Type B pancreatic cell (in vitro differentiated cells): ENCODE data around the gene RPTOR. TPM values are rescaled to one million over a fixed set of nuclear protein-coding genes. Genes with fewer than 3 reads are reported as not detected.

ENCODE experiments used
- DNase-seq: peaks from one replicate; pipeline ENCODE4 v3.0.0; 2021; ENCODE audit warnings: mixed read lengths; ENCODE audit not compliant: unreplicated experiment; ENCODE audit errors: extremely low spot score
- H3K27ac Mint-ChIP-seq: 2 replicates; pipeline ENCODE4 v1.8.0; 2021; ENCODE audit warnings: mild to moderate bottlenecking, mixed read lengths
- H3K27me3 Mint-ChIP-seq: 2 replicates; pipeline ENCODE4 v1.8.0; 2021; ENCODE audit warnings: mixed read lengths
- H3K36me3 Mint-ChIP-seq: 2 replicates; pipeline ENCODE4 v1.8.0; 2021; ENCODE audit warnings: mixed read lengths
- H3K4me1 Mint-ChIP-seq: one replicate; pipeline ENCODE4 v1.8.0; 2021; ENCODE audit warnings: mixed read lengths; ENCODE audit not compliant: unreplicated experiment
- H3K4me3 Mint-ChIP-seq: 2 replicates; pipeline ENCODE4 v1.8.0; 2021; ENCODE audit warnings: mild to moderate bottlenecking, mixed read lengths
- H3K9me3 Mint-ChIP-seq: 2 replicates; pipeline ENCODE4 v1.8.0; 2021; ENCODE audit warnings: mixed read lengths
- CTCF ChIP-seq: fragments of 200-600 bp; sonication (generic); conservative IDR thresholded peaks from 2 replicates; pipeline ENCODE4 v1.5.0; 2021; ENCODE audit warnings: antibody characterized with exemption, mild to moderate bottlenecking
- total RNA-seq: library from RNA; stranded (reverse); gene quantifications from 2 replicates; pipeline ENCODE4 v1.2.1, GENCODE V29; 2021; ENCODE audit warnings: low replicate concordance

RPTOR gene
- total RNA-seq, 1 donor from 2014 or later = 39.8 TPM

- DNase-seq = no peak
- H3K27ac Mint-ChIP-seq = no peak overlapping the region
- no peaks in the 10 kb centered on the region for H3K9me3 Mint-ChIP-seq
- no peak overlapping the region for H3K4me3 Mint-ChIP-seq
- H3K4me1 Mint-ChIP-seq = peaks cover 16% of the 10 kb centered on the region
- no peaks in the 10 kb centered on the region for H3K27me3 Mint-ChIP-seq
- peaks cover 22% of the 10 kb centered on the region for H3K36me3 Mint-ChIP-seq
- no peak for TF ChIP-seq CTCF
Measured at GRCh38 chr17:80941743-80942422, 397.2 kb downstream of the RPTOR start.

DNA sequence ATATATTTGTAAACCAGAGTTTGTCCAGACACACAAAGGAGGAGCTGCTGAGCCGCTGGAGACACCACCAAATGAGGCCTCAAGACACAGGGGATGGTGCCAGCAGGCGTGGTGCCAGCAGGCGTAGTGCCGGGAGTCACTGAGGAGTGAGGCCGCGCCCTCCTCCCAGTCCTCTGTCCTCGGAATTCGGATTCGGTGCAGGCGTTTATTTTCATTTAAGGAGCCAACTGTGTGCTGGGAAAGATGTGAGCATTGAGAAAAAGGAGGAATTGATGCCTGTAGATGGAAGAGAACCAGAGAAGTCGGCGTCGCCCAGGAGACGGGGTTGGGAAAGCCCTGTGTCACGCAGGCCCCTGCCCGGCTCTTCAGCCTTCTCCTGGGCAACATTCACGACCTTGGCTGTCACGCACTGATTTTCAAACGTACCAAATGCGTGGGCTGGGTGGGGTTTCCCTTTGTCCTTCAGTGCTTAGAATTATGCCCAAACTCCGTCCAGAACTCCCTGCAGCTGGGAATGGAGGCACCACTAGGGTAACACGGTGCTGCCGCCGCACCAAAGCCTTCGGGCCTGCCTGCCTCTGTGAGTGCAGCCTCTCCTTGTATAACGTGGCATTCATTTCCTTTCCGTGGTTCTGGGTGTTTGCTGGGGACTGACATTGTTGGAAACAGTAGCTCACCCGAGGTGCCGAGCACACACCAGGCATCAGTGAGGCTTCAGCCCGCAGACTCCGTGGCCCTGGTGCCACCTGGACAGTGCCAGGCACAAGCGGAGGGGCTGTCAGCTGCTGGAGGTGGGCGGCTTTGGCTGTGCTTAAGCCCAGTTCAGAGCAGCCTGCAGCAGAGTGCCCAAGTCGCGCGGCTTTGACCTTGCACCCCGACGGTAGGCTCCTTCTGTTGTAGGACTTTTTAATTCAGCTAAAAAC lies 398.0 kb downstream of the RPTOR start:
- Mint-ChIP-seq H3K36me3 (peaks cover 23% of the 10 kb centered on the region), H3K4me1 (peaks cover 9% of the 10 kb centered on the region), H3K9me3 (no peaks in the 10 kb centered on the region), H3K27ac (no peak overlapping the region), H3K4me3 (no peak overlapping the region), H3K27me3 (no peaks in the 10 kb centered on the region)
- DNase-seq = no peak
- no peak for TF ChIP-seq CTCF

DNA sequence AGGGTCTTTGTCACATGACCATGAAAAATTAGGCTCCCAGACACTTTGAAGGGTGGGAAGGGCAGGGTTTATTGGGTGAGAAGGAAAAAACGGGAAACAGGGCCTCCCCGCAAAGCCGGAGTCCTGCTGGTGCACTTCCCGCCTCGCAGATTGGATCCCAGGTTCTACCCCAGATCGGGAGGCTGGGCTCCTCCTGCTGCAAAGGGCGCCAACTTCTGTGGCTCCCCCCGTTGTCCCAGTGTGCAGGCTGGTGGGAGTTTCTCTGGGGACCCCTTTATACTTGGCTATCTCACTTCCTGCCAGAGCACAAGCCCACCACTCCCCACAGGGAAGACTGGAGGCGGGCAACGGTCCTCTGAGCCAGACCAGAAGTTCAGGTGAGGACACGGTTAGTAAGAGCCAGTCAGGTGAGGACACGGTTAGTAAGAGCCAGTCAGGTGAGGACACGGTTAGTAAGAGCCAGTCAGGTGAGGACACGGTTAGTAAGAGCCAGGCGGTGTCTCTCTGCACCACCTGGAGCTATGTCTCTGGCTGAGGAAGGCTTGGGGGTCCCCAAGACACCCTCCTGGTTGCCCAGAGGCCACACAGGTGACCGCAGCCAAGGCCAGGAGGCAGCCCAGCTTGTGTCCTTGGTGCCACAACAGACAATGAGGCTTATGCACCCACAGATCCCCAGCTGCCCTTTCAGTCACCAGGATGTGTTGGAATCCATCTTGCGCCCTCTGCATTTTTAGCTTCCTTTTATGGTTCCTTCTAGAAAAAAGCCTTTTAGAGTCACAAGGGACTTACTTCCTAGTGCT lies 398.9 kb downstream of the RPTOR start:
- H3K27me3 Mint-ChIP-seq = no peaks in the 10 kb centered on the region

DNA sequence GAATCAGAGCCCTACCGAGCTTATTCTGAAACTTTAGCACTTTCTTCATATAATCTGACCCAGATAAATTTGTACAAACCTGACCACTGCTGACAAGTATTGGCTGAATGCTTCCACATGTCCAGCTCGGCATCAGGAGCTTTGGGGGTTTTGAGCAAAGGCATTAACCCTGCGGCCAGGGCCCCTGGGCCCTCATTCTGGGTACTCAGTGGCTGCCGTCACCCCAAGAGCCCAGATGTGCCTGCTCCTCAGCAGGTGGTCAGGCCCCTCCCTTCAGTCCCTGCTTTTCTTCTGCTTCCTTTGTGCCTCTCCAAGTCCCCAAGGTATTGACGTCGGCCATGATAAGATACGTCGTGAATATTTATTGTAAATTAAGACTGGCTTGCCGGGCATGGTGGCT lies 399.7 kb downstream of the RPTOR start:
- no peak overlapping the region for H3K4me3 Mint-ChIP-seq
- peaks cover 23% of the 10 kb centered on the region for H3K36me3 Mint-ChIP-seq
- H3K4me1 Mint-ChIP-seq = no peaks in the 10 kb centered on the region
- H3K27me3 Mint-ChIP-seq = no peaks in the 10 kb centered on the region
- no peak overlapping the region for H3K27ac Mint-ChIP-seq
- DNase-seq = no peak
- no peaks in the 10 kb centered on the region for H3K9me3 Mint-ChIP-seq
- no peak for TF ChIP-seq CTCF

More for the DNA sequence above, 398.9 kb downstream of the RPTOR start:
- Mint-ChIP-seq H3K36me3 (peaks cover 23% of the 10 kb centered on the region), H3K4me3 (no peak overlapping the region), H3K27ac (no peak overlapping the region), H3K9me3 (no peaks in the 10 kb centered on the region), H3K4me1 (peaks cover under 1% of the 10 kb centered on the region)
- DNase-seq = no peak
- TF ChIP-seq CTCF = no peak

DNA sequence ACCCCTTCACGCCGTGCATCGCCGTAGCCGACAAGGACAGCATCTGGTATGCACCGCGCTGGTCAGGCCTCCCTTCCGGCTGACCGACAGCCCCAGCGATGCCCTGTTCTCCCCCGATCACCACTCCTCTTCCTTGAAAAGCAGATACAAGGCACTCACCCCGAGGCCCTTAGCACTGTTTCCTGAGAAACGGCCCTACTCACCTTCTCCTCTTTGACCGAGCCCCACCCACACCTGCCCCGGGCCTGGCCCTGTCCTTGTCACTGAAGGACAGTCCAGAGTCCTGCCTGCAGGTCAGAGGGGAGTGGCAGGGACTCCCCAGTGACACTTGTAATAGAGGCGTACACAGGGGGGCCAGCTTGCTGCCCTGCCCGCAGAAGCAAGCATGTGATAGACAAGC lies 401.1 kb downstream of the RPTOR start:
- H3K27me3 Mint-ChIP-seq = no peaks in the 10 kb centered on the region
- H3K9me3 Mint-ChIP-seq = no peaks in the 10 kb centered on the region
- H3K4me1 Mint-ChIP-seq = no peaks in the 10 kb centered on the region
- no peak overlapping the region for H3K4me3 Mint-ChIP-seq
- no peak overlapping the region for H3K27ac Mint-ChIP-seq
- no peak for DNase-seq
- H3K36me3 Mint-ChIP-seq = peaks cover 23% of the 10 kb centered on the region
- no peak for TF ChIP-seq CTCF
